Mesothelial cell of epicardium (in vitro differentiated cells): ENCODE data around the gene SLC25A44. TPM values are rescaled to one million over a fixed set of nuclear protein-coding genes. Genes with fewer than 3 reads are reported as not detected.

Experiments
- DNase-seq, 2 experiments: peaks; one replicate each; pipeline ENCODE4 v3.0.0; 2021; ENCODE audit warnings: low spot score in 2 of 2; ENCODE audit not compliant: unreplicated experiment in 2 of 2
- H3K27ac Mint-ChIP-seq: 2 replicates; pipeline ENCODE4 v1.8.0; 2021; ENCODE audit warnings: mixed read lengths
- H3K27me3 Mint-ChIP-seq: 2 replicates; pipeline ENCODE4 v1.8.0; 2021; ENCODE audit warnings: low read depth, mixed read lengths
- H3K36me3 Mint-ChIP-seq: 2 replicates; pipeline ENCODE4 v1.8.0; 2021; ENCODE audit warnings: mixed read lengths
- H3K4me1 Mint-ChIP-seq: 2 replicates; pipeline ENCODE4 v1.8.0; 2021; ENCODE audit warnings: mixed read lengths
- H3K4me3 Mint-ChIP-seq: 2 replicates; pipeline ENCODE4 v1.8.0; 2021; ENCODE audit warnings: mild to moderate bottlenecking, moderate library complexity, mixed read lengths
- H3K9me3 Mint-ChIP-seq: 2 replicates; pipeline ENCODE4 v1.8.0; 2021; ENCODE audit warnings: mixed read lengths
- CTCF ChIP-seq: fragments of 200-600 bp; sonication (generic); IDR thresholded peaks from one replicate; pipeline ENCODE4 v1.5.0; 2021; ENCODE audit warnings: antibody characterized with exemption; ENCODE audit not compliant: unreplicated experiment
- total RNA-seq: library from RNA; stranded (reverse); gene quantifications from 3 replicates; pipeline ENCODE4 v1.2.1, GENCODE V29; 2021

The SLC25A44 gene
- total RNA-seq, 1 donor from 2014 or later: 15.4 TPM

- H3K4me1 Mint-ChIP-seq: peaks cover 31% of the 10 kb centered on the region
- peak in 1 of 2 experiments; percentile 61 for DNase-seq
- peak within 1 kb of the TSS; percentile 92 for H3K27ac Mint-ChIP-seq
- H3K9me3 Mint-ChIP-seq: no peaks in the 10 kb centered on the region
- H3K36me3 Mint-ChIP-seq: no peaks in the 10 kb centered on the region
- no peak for TF ChIP-seq CTCF
- H3K4me3 Mint-ChIP-seq: peak within 1 kb of the TSS; percentile 30
- H3K27me3 Mint-ChIP-seq: peaks cover 19% of the 10 kb centered on the region
Observed at GRCh38 chr1:156153362-156153761, 40.5 kb upstream of the SLC25A44 start, which contains the start of gene SEMA4A. TSS of gene SEMA4A (plus strand) at chr1:156153585. CDS start at chr1:156154579, 994 bp downstream.

GRCh38 chr1:156154317-156154749 is 39.6 kb upstream of the SLC25A44 start:
- Mint-ChIP-seq H3K27ac (peak overlapping the region; percentile 92), H3K4me1 (peaks cover 31% of the 10 kb centered on the region), H3K9me3 (no peaks in the 10 kb centered on the region), H3K36me3 (no peaks in the 10 kb centered on the region), H3K27me3 (peaks cover 14% of the 10 kb centered on the region), H3K4me3 (no peak overlapping the region)
- DNase-seq: no peak
- TF ChIP-seq CTCF: no peak

- no peaks in the 10 kb centered on the region for H3K36me3 Mint-ChIP-seq
- peaks cover 29% of the 10 kb centered on the region for H3K4me1 Mint-ChIP-seq
- no peak overlapping the region for H3K27ac Mint-ChIP-seq
- no peak overlapping the region for H3K4me3 Mint-ChIP-seq
- no peaks in the 10 kb centered on the region for H3K27me3 Mint-ChIP-seq
- DNase-seq: no peak
- no peaks in the 10 kb centered on the region for H3K9me3 Mint-ChIP-seq
- TF ChIP-seq CTCF: no peak
Observed at GRCh38 chr1:156155756-156156510, 38.0 kb upstream of the SLC25A44 start.

GRCh38 chr1:156157506-156157905 is 36.4 kb upstream of the SLC25A44 start:
- TF ChIP-seq CTCF: no peak
- H3K4me1 Mint-ChIP-seq: peaks cover 35% of the 10 kb centered on the region
- no peak overlapping the region for H3K4me3 Mint-ChIP-seq
- H3K27ac Mint-ChIP-seq: no peak overlapping the region
- H3K27me3 Mint-ChIP-seq: no peaks in the 10 kb centered on the region
- DNase-seq: no peak
- H3K36me3 Mint-ChIP-seq: no peaks in the 10 kb centered on the region
- no peaks in the 10 kb centered on the region for H3K9me3 Mint-ChIP-seq

GRCh38 chr1:156157966-156158365 is 35.9 kb upstream of the SLC25A44 start:
- Mint-ChIP-seq H3K9me3 (no peaks in the 10 kb centered on the region), H3K36me3 (no peaks in the 10 kb centered on the region), H3K4me1 (peaks cover 33% of the 10 kb centered on the region), H3K27ac (no peak overlapping the region), H3K27me3 (no peaks in the 10 kb centered on the region), H3K4me3 (no peak overlapping the region)
- DNase-seq: no peak
- TF ChIP-seq CTCF: no peak
